ENCODE measurements around the gene NOTCH4.

- TF ChIP-seq RAD21 (IDR thresholded peaks at IDR 0.05; ENCODE audit: low read depth) (no peak; the same call in 1 of the 2 replicates), TAF1 (IDR thresholded peaks at IDR 0.05; ENCODE audit: low read depth) (no peak), YY1 (IDR thresholded peaks at IDR 0.05; ENCODE audit: low read depth) (no peak; the same call in 1 of the 2 replicates), NFIC (IDR thresholded peaks at IDR 0.05) (no peak), USF1 (IDR thresholded peaks at IDR 0.05) (no peak), CREB1 (IDR thresholded peaks at IDR 0.05; ENCODE audit: low read depth) (no peak)
Observed at GRCh38 chr6:32194825-32195651, 28.8 kb downstream of the NOTCH4 start.
